Dermis blood vessel endothelial cell (primary cell): ENCODE measurements around the gene ARFRP1. TPM values are rescaled to one million over a fixed set of nuclear protein-coding genes. Genes with fewer than 3 reads are reported as not detected.
A peak's percentile ranks its signal among the peaks of the same experiment; 100 is the strongest.

Experiments
- DNase-seq: peaks from one replicate; pipeline ENCODE4 v3.0.0; 2010
- total RNA-seq: library from RNA; depleted of rRNA; stranded (reverse); fragments of >200 nt; gene quantifications from 2 replicates; pipeline ENCODE4 v1.2.3, GENCODE V29; 2014

ARFRP1 gene
- total RNA-seq, 1 donor from 2014 or later: 48.3 TPM

DNA sequence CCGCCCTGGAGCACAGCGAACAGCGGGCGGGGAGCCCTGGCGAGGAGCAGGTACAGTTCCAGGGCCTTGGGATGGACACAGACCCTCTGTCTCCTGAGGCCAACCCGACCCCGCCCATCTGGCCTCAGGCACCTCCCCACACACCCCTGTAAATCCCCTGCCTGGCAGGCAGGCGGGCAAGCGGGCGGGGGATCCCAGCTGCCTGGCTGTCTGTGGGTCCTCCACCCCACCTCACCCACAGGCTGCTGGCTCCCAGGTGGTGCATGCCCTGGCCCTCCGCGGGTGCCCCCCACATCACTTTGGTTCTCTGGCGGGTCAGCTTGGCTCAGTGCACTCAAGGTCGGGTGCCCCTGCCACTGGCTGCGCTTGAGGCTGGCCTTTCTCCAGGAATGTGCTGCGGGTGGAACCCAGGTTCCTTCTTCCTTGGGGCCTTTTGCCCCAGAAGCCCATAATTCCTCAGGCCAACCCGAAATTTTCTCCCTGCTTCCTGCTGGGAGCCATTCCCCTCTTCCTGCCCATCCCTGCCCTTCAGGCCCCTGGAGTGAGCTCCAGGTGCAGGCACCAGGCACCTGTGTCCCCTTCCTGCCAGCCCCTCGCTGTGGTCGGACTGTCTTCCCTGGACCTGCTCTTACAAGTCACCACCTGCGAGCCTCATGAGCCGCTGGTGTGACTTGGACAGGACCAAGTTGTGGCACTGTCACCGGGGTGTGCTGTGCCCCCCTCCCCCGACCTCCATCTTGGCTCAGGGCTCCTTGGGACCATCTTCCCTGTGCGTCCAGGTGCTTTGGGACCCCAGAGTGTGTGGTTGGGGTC lies 16.7 kb downstream of the ARFRP1 start:
- no peak for DNase-seq

DNA sequence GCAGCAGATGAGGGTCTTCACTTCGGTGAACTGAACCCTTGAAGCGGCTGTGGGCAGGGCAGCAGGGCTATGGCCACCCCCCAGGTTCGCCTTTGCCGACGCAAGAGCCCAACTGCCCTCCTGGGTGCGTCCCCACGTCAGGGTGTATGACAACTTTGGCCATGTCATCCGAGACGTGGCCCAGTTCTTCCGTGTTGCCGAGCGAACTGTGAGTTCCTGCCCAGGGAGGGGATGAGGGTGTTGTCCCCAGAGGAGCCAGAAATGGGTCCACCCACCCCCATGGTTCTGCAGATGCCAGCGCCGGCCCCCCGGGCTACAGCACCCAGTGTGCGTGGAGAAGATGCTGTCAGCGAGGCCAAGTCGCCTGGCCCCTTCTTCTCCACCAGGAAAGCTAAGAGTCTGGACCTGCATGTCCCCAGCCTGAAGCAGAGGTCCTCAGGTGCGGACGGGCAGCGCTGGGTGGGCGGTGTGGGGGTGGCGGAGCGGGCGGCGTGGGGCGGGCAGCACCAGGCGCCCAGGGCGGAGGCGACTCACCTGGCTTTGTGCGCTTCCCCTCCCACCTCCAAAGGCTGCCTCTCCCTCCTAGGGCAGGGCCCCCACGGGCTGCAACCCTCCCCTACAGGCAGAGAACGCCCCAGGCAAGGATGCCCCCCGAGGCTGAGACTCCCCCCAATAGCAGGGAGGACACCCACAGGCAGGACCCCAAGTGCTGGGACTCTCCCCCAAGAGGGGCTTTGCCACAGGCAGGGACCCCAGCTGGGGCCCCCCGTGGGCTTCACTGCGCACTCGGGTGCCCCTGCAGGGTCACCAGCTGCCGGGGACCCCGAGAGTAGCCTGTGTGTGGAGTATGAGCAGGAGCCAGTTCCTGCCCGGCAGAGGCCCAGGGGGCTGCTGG lies 17.5 kb downstream of the ARFRP1 start:
- DNase-seq: no peak

DNA sequence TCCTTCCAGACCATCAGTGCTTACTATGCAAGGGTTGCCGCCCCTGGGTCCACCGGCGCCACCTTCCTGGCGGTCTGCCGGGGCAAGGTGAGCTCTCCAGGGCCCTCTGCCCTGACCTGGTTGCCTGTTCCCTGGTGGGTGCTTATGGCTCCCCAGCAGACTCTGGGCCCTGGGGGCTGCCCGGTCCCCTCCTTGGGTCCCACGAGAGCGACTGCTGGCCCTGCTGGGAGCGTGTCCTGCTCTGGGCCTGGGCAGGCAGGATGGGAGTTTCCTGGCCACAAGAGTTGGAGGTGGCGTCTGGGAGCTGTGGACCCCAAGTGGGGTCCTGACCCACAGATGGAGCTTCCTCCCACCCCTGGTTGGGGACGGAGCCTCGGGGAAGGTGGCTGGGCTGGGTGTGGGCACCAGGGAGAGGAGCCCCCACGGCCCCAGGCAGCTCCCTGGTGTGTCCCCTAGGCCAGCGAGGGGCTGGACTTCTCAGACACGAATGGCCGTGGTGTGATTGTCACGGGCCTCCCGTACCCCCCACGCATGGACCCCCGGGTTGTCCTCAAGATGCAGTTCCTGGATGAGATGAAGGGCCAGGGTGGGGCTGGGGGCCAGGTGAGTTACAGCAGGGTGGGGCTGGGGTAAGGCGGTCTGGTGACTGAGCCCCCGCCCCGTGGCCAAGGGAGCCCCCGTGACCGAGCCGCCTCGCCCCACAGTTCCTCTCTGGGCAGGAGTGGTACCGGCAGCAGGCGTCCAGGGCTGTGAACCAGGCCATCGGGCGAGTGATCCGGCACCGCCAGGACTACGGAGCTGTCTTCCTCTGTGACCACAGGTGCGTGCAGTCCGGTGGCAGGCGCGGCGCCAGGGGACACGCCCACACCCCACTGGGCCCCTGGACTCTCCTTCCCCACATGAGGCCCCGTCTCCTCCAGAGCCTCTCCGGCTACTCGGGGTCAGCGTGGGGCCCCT lies 18.5 kb downstream of the ARFRP1 start:
- DNase-seq: no peak

DNA sequence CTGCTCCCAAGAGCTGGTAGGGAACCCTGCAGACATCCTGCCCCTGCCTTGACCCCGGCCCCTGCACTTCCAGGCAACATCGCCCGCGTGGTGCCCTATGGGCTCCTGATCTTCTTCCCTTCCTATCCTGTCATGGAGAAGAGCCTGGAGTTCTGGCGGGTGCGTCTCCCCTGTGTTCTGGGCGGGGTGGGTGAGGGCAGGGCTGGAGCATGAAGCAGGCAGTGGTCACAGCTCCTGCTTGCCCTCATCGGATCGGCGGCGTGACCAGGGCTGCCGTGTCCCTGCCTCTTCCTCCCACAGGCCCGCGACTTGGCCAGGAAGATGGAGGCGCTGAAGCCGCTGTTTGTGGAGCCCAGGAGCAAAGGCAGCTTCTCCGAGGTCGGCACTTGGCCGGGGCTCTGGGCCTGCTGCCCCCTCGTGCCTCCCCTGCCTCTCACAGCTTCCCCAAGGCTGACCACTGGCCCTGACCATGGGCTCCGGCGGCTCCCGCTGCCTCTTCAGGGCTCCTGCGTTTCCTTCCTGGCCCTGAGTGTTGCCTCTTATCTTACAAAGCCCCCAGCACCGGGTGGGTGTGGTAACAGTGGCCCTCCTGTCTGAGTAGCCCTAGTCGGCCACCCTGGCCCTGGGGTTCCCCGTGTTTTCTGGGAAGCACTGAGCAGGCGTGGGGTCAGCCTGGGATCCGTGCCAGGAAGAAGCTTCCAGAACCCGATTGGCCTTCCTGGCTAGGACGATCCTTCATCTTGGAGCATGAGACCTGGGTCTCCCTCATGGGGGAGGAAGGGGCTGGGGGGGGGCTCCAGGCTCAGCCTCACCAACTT lies 19.3 kb downstream of the ARFRP1 start:
- DNase-seq: no peak

DNA sequence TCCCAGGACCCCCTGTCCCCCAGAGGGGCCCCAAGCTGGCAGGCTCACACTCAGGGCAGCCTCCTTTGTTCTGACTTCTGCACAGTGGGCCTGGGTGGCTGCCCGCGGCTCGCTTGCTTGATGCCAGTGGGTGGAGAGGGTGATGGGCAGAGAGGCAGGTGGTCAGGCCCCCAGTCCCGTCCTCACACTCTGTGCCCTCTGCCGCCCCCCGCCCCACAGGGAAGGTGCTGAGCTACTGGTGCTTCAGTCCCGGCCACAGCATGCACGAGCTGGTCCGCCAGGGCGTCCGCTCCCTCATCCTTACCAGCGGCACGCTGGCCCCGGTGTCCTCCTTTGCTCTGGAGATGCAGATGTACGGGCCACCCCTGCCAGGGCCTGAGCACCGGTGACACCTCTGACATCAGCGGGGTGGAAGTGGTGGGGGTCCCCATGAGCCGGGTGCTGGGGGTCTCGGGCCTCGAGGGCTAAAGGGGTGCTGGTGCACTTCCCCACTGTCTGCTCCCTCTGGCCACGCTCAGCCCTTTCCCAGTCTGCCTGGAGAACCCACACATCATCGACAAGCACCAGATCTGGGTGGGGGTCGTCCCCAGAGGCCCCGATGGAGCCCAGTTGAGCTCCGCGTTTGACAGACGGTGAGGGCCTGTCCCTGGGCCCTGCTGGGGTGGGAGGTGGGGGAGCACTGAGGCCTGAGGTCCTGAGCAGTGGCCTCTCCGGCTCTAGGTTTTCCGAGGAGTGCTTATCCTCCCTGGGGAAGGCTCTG lies 20.2 kb downstream of the ARFRP1 start:
- DNase-seq: no peak

DNA sequence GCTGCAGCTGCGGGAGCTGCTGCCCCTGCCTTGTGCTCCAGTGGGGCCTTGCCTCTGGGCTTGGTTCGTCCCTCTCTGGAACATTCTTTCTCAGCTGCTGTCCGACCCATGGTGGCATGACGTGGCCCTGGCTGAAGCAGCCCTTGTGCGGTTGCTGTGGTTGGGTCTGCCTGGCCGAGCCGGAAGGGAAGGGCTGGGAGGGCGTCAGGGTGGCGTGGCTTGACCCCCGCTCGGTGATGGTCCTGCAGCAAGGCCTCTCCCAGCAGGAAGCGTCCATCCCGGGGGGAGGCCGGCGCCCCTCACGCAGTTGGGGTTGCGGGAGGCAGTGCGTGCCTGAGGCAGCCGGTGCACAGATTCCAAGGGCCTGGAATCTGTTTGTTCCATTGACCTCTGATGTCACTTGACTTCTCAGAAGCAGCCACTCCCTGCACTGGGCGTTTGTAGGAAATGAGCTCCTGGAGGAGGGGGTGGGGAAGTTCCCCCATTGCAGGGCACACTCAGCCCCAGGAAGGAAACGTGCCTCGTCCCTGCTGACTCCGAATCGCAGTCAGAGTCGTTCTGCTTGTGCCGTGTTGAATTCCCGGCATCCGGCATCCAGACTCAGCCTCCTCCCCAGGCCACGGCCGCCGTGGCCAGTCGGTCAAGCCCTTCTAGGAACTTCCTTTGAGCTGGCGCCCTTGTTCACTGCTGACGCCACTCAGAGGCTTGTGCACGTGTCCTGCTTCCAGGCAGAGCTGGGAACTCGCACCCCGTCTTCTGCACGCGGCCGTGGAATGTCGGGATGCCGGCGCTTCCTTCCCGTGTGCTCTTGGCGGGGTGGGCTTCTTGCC lies 21.1 kb downstream of the ARFRP1 start:
- DNase-seq: peak; percentile 96

DNA sequence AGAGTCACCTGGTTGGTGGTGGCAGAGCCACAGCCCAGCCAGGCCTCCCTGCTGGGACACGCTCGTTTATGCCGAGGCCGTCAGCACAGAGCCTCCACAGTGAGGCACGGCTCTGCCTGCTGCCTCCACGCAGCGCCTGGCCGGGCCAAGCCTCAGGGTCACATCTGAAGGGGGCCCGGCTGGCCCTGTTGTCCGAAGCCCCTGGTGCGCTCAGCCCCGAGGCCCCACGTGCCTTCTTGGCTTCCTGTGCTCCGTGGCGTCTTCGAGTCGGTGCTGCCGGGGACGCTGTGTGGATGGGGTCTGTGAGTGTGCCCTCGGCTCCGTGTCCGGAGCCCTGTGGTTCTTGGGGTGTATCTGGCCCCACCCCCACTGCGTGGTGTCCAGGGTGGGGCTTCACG lies 21.7 kb downstream of the ARFRP1 start:
- DNase-seq: no peak

DNA sequence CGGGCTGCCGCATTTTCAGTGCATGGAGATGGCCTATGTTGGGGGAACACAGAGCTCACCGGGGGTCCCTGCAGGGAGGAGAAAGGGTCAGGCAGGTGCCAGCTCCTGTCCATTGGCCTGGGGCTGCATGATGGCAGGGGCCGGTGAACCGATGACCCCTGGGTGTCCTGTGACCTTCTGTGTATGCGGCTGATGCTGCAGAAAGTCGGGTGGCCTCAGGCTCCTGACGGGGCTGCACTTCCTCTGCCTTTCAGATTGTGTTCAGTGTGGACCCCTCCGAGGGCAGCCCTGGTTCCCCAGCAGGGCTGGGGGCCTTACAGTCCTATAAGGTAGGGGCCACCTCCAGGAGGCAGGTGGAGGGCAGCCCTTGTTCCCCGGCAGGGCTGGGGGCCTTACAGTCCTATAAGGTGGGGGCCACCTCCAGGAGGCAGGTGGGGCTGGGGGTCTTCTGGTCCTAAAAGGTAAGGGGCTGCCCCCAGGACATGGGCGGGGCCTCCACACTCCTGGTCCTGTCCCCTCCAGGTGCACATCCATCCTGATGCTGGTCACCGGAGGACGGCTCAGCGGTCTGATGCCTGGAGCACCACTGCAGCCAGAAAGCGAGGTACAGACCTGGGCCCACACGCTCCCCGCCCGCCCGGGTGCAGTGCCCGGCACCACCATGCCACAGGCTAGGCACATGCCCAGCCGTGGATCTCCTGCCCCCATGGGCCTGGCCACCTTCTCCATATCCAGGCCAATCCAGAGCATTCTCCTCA lies 22.3 kb downstream of the ARFRP1 start:
- DNase-seq: no peak

DNA sequence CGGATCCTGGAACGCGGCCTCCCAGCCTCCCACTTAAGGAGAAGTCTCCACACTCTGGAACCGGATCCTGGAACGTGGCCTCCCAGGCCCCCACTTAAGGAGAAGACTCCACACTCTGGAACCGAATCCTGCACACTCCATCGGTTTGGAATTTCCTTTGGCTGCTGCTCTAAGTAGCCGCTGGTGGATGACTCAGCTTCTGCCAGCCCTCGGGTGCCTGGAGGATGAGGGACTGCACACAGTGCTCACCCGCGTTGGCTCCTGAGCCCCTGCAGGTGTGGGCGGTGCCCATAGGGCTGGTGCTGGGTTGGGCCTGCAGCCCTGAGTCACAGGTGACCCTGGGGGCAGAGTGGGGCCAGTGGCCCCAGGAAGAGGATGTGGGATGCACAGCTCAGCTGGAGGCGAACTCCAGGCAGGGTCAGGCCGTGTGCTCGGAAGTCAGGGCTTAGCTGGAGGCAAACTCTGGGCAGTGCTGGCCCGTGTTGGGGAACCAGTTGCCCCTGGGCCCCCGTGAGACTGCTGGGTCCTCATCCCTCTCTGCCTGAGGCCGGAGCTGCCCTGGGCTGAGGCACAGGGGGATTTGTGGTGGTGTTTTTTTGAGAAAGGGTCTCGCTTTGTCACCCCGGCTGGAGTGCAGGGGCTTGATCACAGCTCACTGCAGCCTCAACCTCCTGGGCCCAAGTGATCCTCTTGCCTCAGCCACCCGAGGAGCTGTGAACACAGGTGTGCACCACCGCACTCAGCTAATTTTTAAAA lies 25.2 kb downstream of the ARFRP1 start:
- DNase-seq: peak; percentile 97

DNA sequence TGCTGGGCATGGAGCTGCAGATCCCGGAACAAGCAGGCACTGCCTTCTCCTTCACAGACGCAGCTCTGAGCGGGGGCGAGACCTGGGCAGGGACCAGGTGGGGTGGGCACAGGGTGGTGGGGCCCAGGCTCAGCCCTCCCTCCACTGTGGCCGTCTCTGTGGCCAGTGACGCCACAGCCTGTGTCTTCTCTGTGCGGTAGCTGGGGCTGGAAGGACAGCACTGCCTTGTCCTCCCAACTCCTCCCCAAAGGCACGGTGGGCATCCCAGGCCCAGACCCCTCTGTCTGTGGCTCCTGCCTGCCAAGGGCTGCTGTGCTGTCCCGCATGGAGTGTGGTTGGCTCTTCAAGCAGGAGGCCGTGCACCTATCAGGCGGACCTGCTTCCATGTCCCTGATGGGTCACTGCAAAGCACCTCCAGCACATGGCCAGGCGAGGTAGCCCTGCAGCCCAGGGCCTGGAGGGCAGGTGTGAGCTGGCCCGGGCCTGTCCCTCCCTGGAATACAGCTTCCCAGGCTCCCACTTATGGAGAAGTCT lies 26.1 kb downstream of the ARFRP1 start:
- no peak for DNase-seq

DNA sequence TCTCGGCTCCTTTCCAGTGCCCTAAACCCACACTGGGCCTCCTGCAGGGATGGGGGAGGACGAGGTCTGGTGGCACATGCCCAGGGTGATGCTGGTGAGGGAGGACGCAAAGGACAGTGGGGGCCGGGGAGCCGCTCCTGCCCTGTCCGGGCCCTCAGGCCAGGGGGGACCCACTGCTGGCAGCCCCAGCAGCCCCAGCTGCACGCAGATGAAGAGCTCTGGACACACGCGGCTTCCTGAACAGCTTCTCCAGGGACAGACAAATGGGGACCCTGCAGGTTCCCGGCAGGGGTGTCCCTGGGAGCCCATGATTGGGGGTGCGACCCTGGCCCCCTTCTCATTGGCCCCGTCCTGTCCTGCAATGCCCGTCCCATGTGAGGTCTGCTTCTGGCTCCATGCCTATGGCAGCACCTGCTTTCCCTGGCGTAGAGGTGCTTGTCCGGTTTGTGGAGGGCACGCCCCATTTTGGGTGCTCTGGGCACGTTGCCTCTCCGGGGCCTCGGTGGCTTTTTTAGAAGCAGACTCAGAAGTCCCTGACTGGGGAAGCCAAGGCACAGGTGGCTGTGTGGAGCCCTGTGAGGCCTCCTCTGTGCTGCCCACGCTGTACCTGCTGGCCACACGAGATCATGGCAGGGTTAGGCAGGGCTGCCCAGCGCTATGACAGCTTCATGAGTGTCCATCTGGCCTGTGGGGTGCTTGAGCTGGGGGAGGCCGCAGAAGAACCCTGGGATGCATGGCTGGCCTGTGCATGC lies 26.7 kb downstream of the ARFRP1 start:
- DNase-seq: no peak

DNA sequence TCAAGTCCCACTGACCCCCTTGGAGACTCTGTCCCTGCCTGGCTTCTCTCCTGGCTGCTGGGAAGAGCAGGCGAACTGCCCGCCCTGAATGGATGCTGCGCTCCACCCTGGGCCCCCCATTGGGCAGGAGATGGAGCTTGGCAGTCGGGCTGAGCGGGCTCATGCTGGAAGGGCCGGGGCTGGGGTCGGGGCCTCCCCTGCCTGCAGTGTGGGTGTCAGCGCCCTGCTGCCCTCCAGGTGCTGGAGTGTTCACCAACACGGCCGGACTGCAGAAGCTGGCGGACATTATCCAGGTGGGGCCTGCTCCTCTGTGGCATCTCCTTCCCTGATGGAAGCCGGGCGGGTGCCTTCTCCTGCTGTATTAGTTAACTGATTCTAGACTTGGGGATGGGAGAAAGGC lies 27.3 kb downstream of the ARFRP1 start:
- no peak for DNase-seq

DNA sequence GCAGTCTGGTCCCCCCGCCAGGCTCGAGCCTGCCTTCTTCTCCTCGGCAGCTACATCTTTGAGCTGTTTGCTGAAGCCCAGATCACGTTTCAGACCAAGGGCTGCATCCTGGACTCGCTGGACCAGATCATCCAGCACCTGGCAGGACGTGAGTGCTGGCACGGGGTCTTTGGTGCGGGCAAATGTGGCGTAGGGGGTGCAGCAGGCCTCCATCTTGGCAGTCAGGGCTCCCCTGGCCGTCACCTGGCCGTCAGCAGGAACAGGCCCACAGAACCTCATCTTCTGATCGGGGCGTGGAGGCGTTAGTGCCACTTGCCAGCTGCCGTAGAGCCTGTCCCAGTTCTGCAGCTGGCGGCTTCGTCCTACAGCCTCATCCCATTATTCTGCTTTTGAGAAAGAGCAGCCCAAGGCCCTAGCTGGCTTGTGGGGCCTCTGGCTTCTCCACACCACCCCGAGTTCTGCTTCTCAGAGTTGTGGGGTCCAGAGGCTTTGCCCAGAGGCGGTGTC lies 27.9 kb downstream of the ARFRP1 start:
- no peak for DNase-seq

DNA sequence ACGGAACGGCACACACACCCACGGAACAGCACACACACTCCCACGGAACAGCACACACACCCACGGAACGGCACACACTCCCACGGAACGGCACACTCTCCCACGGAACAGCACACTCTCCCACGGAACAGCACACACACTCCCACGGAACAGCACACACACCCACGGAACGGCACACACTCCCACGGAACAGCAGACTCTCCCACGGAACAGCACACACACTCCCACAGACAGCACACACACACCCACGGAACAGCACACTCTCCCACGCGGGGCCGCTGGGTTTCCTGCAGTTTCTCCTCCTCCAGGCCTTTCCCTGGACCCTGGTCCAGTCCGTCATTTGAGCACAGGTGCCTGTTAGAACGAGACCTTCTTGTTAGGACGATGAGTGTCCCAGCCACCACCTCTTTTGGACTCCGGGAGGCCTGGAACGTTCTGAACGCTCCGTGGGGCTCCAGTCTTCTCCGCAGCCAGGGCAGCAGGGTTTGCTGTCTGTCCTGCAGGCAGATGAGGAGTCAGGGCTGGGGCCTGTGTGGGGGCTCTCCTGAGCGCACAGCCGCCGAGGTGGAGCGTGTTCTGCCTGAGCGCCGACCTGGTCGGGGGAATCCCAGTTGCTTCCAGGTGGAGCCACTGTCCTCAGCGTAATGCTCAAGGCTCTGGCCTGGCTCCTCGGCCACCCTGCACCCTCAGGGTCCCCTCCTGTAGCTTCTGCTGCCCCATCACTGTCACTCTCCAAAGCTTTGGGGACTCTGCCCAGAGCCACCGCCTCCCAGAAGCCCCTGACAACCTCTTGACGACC lies 28.9 kb downstream of the ARFRP1 start:
- DNase-seq: no peak

DNA sequence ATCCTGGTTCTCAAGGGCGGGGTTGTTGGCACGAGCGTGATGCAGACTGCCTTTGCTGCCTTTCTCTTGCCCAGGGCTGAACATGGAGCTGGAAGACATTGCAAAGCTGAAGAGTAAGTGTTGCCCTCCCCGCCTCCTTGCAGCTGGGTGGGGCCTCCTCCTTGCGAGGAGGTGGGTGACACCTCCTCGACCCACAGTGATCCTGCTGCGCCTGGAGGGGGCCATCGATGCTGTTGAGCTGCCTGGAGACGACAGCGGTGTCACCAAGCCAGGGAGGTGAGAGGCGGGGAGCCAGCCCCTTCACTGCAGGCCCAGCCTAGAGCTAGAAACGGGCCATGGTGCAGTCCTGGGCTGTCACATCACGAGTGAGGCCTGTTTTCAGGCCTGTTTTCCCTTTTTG lies 29.7 kb downstream of the ARFRP1 start:
- no peak for DNase-seq

DNA sequence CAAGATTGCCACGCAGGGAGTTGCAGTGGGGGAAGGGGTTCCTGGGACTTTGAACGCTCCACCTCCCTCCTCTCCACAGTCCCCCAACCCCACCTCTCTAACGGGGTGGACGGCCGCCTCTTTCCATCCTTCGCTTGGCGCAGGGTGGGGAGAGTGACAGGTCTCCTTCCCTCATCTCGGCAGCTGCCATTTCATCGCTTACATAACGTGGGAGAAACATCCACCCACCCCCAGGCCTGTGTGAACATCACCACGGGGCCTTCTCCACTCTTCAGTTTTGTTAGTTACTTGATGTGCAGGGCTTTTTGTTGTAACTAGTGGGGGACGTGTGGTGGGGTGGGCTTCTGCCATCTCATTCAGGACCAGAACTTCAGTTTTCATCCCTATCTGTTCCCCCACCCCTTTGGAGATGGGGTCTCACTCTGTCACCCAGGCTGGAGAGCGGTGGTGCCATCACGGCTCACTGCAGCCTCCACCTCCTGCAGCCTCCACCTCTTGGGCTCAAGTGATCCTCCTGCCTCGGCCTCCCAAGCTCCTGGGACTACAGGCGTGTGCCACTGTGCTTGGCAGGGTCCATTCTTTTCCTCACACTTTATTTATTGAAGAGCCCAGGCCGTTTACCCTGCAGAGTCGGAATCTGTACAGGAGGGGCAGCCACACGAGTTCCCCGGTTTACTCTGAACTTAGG lies 32.0 kb downstream of the ARFRP1 start:
- no peak for DNase-seq
